Hematopoietic multipotent progenitor cell treated with erythropoietin and hydrocortisone succinate and interleukin-3 and kit ligand, for 6 days (in vitro differentiated cells): ENCODE results near the gene KDM5A.
"Not testable (repeated sequence)": the region's sequence is repeated elsewhere in the genome, so short reads cannot be mapped to it uniquely, and the experiment has no call there.

Experiments used
- DNase-seq: peaks from one replicate; pipeline ENCODE4 v3.0.0-alpha.2; 2015

Gene KDM5A

DNA sequence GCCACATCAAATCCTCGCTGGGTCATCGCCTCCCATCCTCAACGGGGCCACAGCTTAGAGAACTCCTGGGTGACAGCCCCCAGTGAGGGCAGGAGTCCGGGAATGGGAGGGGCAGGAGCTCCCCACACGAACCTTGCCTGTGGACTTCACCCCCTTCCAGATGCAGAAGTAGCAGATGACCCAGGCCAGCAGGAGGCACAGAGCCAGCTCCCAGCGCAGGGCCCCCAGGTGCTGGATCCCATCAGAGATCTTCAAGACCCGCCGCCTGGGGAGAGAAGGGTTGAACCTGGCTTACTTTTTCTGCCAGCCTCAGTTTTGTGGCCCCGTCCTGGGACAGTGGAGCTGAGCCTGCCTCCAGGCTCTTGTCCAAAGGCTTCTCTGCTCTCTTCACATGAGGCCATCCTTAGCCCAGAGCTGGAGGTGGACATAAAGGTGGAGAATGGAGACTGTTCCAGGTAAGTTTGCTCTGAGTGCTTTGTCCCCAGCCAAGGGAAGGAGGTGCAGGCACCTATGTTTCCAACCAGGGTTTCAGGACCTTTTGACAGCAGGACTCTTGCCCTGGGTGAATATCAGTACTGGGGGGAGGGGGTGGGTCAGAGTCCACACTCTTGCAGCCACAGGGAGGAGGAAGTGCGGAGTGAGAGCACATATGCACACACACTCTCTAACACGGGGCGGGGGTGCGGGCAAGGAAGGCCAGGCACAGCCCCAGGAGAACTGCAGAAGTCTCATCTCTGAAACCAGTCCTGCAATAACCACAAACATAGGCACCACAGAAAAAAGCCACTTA is 151.9 kb downstream of the KDM5A start:
- no peak for DNase-seq

DNA sequence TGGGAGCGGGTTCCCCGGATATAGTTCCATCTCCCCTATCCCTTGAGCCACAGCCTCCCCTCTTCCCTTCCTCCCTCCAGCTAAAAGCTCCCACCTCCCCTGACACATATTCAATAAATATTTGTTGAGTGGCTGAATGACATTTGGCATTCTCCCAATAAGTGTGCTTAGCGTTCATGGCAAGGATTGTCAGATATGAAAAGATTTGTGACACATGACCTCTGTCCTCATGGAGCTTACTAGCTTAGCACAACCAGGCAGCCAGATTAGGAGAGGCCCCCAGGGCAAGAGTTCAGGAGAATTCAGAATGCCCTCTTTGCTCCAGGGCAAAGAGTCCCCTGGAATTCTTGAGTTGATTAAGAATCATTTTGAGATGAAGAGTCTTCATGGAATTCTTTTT is 152.7 kb downstream of the KDM5A start:
- DNase-seq: no peak

DNA sequence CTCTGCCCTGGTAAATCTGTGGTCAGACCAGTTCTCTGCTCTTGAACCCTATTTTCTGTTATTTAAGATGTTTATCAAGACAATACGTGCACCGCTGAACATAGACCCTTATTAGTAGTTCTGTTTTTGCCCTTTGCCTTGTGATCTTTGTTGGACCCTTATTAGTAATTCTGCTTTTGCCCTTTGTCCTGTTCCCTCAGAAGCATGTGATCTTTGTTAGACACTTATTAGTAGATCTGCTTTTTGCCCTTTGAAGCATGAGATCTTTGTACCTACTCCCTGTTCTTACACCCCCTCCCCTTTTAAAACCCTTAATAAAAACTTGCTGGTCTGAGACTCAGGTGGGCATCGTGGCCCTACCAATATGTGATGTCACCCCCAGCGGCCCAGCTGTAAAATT is 153.2 kb downstream of the KDM5A start:
- not testable (repeated sequence) for DNase-seq

DNA sequence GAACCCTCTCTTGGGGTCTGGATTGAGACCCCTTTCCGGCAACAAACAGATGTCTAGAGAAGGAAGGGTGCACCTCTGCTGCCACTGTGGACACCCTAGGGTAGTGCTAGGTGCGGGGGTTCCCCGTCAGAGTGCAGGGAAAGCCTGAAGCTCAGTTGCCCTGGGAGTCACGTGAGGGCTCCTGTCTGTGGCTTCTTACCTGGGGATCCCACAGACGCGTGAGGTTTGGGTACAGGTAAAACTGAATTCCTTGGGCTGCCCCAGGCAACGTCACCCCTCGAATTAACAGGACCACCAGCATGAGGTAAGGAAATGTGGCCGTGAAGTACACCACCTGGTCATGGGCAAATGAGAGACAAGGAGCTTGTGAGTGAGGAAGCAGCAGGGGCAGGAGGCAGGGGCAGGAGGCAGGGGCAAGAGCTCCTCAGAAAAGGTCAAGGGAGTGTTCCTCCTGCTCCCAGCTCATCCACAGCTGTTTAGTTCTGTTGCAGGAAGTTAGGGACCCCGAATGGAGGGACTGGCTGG is 154.2 kb downstream of the KDM5A start:
- no peak for DNase-seq

DNA sequence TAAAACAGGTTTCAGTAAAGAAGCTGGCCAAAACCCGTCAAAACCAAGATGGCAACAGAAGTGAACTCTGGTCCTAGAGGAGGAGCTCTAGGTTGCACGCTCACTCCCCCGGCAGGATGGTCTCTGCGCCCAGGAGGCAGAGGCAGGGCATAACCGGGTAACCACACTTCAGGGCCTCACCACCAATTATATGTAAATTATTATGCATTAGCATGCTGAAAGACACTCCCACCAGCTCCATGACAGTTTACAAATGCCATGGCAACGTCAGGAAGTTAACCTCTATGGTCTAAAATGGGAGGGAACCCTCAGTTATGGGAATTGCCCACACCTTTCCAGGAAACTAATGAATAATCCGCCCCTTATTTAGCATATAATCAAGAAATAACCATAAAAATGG is 155.1 kb downstream of the KDM5A start:
- DNase-seq: no peak

DNA sequence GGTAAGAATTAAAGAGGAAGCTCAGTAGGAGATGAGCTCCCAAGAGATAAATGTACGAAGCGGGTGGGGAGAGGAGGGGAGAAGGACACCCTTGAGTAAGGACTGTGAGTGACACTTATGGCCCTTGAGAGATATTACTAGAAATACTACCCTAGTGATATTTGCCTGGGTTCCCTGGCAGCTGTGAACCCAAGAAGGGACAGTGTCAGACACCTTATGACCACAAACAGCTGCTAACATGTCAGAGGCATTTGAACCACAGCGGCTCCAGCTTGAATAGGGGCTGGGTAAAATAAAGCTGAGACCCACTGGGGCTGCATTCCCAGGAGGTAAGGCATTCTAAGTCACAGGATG is 155.5 kb downstream of the KDM5A start:
- no peak for DNase-seq

DNA sequence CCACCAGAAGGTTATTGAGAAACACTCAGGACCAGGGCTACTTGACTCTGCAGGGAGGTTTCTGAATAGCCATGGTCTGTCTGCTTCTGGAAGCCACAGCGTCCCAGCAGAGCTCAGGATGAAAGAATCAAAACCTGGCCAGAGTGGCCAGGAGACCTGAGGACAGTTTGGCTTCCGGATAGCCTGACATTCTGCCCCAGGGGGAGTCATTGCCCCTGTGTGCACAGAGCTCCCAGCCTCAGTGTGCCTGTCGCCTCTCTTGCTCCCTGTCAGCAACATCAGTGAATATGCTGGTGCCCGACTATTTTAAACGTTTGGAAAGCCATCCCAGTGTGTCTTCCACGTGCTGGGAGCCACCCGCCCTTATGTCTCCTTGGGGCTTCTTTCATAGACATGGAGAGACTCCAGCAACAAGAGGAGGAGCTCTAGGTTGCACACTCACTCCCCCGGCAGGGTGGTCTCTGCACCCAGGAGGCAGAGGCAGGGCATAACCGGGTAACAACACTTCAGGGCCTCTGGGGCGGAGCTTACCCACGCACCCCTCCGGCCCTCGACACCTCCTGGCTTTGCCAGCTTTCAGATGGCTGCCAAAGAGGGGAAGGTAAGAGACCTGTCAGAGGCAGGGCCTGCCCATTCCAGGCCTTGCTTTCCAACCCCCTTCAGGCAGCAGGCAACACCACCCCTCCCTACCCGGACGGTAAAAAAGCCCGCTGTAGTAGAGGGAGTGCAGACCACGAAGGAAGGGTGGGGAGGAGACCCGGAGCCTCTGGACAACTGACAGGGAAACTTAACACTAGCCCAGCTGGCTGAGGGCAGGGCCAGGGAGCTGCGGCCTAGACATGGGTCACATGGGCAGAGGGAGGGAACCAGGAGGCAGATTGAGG is 156.1 kb downstream of the KDM5A start:
- peak; percentile 57 for DNase-seq

DNA sequence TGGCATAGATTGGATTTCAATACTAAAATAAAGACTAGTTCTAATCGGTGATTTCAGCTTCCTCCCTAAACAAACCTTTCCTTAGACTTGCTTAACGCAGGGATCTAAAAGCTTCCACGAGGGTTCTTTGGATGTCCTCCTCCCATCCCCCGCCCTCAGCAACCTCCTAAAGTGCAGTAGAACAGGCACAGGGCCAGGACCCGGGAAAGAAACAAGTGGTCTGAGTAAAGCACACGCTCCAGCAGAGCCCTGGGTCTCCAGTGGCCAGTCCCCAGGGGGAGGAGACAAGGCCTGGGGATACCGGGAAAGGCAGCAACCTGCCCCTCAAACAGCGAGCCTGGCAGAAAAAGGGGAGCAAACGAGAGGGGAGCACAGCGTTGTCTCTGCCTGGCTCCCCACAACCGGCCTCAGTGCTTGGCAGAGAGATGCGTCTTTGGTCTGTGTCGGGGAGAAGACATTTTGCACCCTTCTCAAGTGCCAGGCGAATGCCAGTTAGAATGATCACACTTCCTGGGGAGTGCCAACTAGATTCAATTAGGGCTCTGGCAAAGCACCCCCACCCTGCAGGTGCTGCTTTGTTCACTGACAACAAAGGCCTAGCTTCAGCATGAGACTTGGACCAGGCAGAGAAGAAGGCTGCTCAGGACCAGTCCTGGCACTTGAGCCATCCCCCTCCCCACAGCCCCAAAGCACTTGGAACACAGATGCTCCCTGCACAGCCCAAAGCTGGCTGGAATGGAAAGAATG is 158.0 kb downstream of the KDM5A start:
- DNase-seq: no peak
